HL-60 (cell line): Measurements from ENCODE around the gene GTPBP8.

Source experiments
- DNase-seq, 2 experiments: peaks; one replicate each; pipeline ENCODE4 v3.0.0-alpha.2; 2010 to 2020; ENCODE audit warnings: low read depth in 1 of 2, low spot score in 1 of 2
- H3K27ac ChIP-seq: fragments of 250-450 bp; sonication (Bioruptor Pico); replicated peaks from 2 replicates; pipeline ENCODE4 v1.5.1; 2020; ENCODE audit warnings: mild to moderate bottlenecking, moderate library complexity
- H3K27me3 ChIP-seq: fragments of 250-450 bp; sonication (Bioruptor Pico); 2 replicates; pipeline ENCODE4 v1.5.1; 2021; ENCODE audit warnings: mild to moderate bottlenecking, moderate library complexity; ENCODE audit not compliant: insufficient read depth, poor library complexity, severe bottlenecking
- H3K4me3 ChIP-seq: replicated peaks from 2 replicates; pipeline ENCODE4 v1.5.1; 2011; ENCODE audit warnings: mild to moderate bottlenecking, control low read depth, low read length; ENCODE audit not compliant: insufficient read depth
- CTCF ChIP-seq: IDR thresholded peaks from one replicate; pipeline ENCODE4 v1.5.1; 2011; ENCODE audit warnings: low read length, control low read depth, inconsistent platforms; ENCODE audit not compliant: insufficient read depth
- GABPA ChIP-seq: IDR thresholded peaks from 2 replicates; pipeline ENCODE4 v1.6.1; 2012; ENCODE audit warnings: low read depth
- POLR2AphosphoS5 ChIP-seq: IDR thresholded peaks from 2 replicates; pipeline ENCODE4 v1.6.1; 2012; ENCODE audit warnings: low read depth
- REST ChIP-seq: IDR thresholded peaks from 2 replicates; pipeline ENCODE4 v1.6.1; 2012; ENCODE audit warnings: low read depth; ENCODE audit not compliant: insufficient replicate concordance
- SPI1 ChIP-seq: IDR thresholded peaks from 2 replicates; pipeline ENCODE4 v1.6.1; 2012; ENCODE audit warnings: low read depth, mild to moderate bottlenecking, borderline replicate concordance
- long read RNA-seq: library from polyadenylated mRNA; unstranded; transcript quantifications from one replicate; pipeline ENCODE4 v2.0.0, GENCODE V29; 2020

Gene GTPBP8
- long read RNA-seq, transcript GTPBP8-203 (6 exons, 1,360 nt): major isoform, 37 of 89 reads
- long read RNA-seq, partial matches to known transcripts: 2 of 89 reads
- long read RNA-seq, other reads (novel, unspliced or antisense): 45 of 89 reads

GRCh38 chr3:112990672-112991602 is at the start of gene GTPBP8:
Gene GTPBP8 (plus strand): TSS chr3:112990984. CDS start chr3:112991000, 16 bp downstream.
- Histone ChIP-seq H3K27ac (peak within 1 kb of the TSS; percentile 92), H3K4me3 (peak within 1 kb of the TSS; percentile 84), H3K27me3 (no peaks in the 10 kb centered on the region)
- peak; percentile 56 for TF ChIP-seq GABPA
- peak; percentile 84 for TF ChIP-seq POLR2AphosphoS5
- no peak for TF ChIP-seq CTCF
- TF ChIP-seq REST: peak; percentile 29
- TF ChIP-seq SPI1: no peak; the same call in 1 of the 2 replicates
- DNase-seq: peak; percentile 60 to 95

DNA sequence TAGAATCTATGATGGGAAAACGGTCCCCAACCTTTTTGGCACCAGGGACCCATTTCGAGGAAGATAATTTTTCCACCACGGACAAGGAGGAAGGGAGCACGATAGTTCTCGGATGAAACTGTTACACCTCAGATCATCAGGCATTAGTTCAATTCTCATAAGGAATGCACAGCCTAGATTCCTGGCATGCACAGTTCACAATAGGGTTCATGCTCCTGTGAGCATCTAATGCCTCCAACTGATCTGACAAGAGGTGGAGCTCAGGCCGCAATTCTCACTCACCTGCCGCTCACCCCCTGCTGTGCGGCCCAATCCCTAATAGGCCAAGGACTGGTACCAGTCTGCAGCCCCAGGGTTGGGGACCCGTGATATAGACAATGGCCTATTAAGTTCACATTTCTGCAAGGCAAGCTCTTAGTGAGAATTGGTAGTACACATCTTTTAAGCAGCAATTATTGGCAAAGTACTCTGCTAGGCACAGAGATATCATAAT is 42.4 kb upstream of the GTPBP8 start:
- no peak for TF ChIP-seq POLR2AphosphoS5
- TF ChIP-seq SPI1: no peak
- no peak for TF ChIP-seq GABPA
- TF ChIP-seq REST: no peak
- TF ChIP-seq CTCF: no peak

GRCh38 chr3:112956351-112956750 is 34.4 kb upstream of the GTPBP8 start:
- Histone ChIP-seq H3K4me3 (no peak overlapping the region), H3K27me3 (no peaks in the 10 kb centered on the region), H3K27ac (no peak overlapping the region)
- TF ChIP-seq CTCF: no peak
- TF ChIP-seq GABPA: no peak
- no peak for TF ChIP-seq POLR2AphosphoS5
- TF ChIP-seq REST: no peak
- no peak for TF ChIP-seq SPI1
- no peak for DNase-seq

More for the DNA sequence above, 42.4 kb upstream of the GTPBP8 start:
- no peak for DNase-seq
- Histone ChIP-seq H3K4me3 (no peak overlapping the region), H3K27me3 (no peaks in the 10 kb centered on the region), H3K27ac (no peak overlapping the region)
